ENCODE data around the gene SHMT2. TPM values are rescaled to one million over a fixed set of nuclear protein-coding genes. Genes with fewer than 3 reads are reported as not detected.
"Not testable (repeated sequence)": the region's sequence is repeated elsewhere in the genome, so short reads cannot be mapped to it uniquely, and the experiment has no call there.

SHMT2 gene
- total RNA-seq, 2 donors from 2014 or later, result 49.6 to 51.4 TPM

DNA sequence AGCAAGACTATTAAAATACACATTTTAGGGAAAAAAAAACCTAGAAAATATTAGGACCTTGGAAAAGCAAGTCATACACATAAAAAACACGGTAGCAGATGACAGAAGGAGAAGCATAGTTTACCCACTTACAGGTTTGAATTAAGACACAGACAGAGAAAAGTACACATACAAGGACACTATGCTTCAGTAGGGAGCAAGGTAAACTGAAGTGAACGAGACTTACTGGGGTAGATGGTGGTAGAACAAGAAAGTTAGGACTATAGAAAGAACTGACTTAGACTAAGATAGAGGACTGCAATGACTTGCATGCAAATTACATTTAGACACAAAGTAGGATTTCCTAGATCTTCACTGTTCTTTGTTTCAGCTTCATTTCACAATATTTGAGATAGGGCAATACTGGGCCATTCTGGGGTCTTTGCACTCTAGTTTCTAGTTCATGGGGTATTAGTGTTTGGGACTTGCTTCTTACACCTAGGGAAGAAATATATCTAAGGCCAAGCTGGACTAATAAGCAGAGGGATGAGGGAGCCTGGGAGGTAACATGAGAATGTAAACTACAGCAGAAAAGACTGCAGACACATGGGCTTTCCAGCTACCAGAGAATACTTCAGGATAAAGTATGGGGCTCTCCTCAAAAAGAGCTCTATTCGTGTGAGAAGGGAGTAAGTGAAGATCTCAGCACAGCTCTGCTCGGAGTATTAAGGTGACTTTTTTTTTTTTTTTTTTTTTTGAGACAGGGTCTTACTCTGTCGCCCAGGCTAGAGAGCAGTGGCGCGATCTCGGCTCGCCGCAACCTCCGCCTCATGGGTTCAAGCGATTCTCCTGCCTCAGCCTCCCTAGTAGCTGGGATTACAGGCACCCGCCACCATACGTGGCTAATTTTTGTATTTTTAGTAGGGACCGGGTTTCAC lies 49.2 kb downstream of the SHMT2 start:
- WGBS, result 85% methylated on average over 15 of the region's 15 CpGs
- peak; percentile 91 for TF ChIP-seq POLR2AphosphoS5 (IDR thresholded peaks at IDR 0.05)
- TF ChIP-seq POLR2A (IDR thresholded peaks at IDR 0.05), result no peak
- Histone ChIP-seq H3K4me3 (no peak overlapping the region), H3K27ac (peak overlapping the region; percentile 71 to 82), H3K27me3 (replicated peaks; ENCODE audit: insufficient read depth) (no peaks in the 10 kb centered on the region), H3K36me3 (peaks cover 0 to 2% of the 10 kb centered on the region in 2 donors), H3K9me3 (no peaks in the 10 kb centered on the region), H3K4me1 (replicated peaks) (peaks cover 12% of the 10 kb centered on the region)
- DNase-seq (ENCODE audit: low spot score), result peak; percentile 33
- intact Hi-C loops (cut with DNase I), result no loop called here

GRCh38 chr12:57280211-57281062 lies 50.9 kb downstream of the SHMT2 start:
- Histone ChIP-seq H3K4me3 (no peak overlapping the region), H3K27ac (peak overlapping the region; percentile 38 to 82), H3K36me3 (peaks cover 0 to 2% of the 10 kb centered on the region in 2 donors), H3K4me1 (replicated peaks) (peaks cover 12% of the 10 kb centered on the region), H3K27me3 (replicated peaks; ENCODE audit: insufficient read depth) (no peaks in the 10 kb centered on the region), H3K9me3 (no peaks in the 10 kb centered on the region)
- DNase-seq (ENCODE audit: low spot score), result peak; percentile 56
- peak; percentile 62 for TF ChIP-seq POLR2AphosphoS5 (IDR thresholded peaks at IDR 0.05)
- TF ChIP-seq CTCF (IDR thresholded peaks at IDR 0.05), result no peak
- peak; percentile 11 for TF ChIP-seq POLR2A (IDR thresholded peaks at IDR 0.05)
- WGBS, result 51% methylated on average over 9 of the region's 9 CpGs
- intact Hi-C loops (cut with DNase I), result no loop called here

DNA sequence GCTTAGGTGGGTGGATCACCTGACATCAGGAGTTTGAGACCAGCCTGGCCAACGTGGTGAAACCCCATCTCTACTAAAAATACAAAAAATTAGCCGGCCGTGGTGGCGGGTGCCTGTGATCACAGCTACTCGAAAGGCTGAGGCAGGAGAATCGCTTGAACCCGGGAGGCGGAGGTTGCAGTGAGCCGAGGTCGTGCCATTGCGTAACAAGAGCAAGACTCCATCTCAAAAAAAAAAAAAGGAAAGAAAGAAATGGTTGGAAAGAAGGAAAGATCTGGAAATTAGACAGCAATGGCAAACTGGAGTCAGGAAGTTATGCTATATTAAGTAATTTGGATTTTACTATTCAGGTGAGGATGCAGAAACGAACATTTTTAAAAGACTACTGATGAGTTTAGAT lies 52.6 kb downstream of the SHMT2 start:
- H3K36me3 ChIP-seq; intact Hi-C loops (cut with DNase I); H3K27me3 ChIP-seq (replicated peaks; ENCODE audit: insufficient read depth); H3K9me3 ChIP-seq; H3K4me3 ChIP-seq; DNase-seq (ENCODE audit: low spot score): not testable (repeated sequence)
- 91% methylated on average over 12 of the region's 12 CpGs for WGBS
- peak overlapping the region in 1 of 2 donors; percentile 82 for H3K27ac ChIP-seq
- H3K4me1 ChIP-seq (replicated peaks), result peaks cover 12% of the 10 kb centered on the region

MicroRNAs within 50 kb of the gene (microRNA counts, 767-probe panel; counts per million panel counts)
- microRNA hsa-miR-1228-3p, result 0 to 431 counts per million in 2 donors

Small RNA genes within 50 kb of the gene (microRNA-seq; reads per million reads assigned to microRNA genes)
- not detected for gene MIR1228

Small RNA genes within 50 kb of the gene (small RNA-seq; reads per million reads assigned to genes)
- 0.10 to 0.19 reads per million in 2 donors for gene MIR1228

Other genes with a start within 250 kb of the SHMT2 start
- 10 to 100 TPM in 1 of 2 donors, 1 to 10 TPM in 1; 5.8 to 15.6 TPM for gene ZBTB39, start 223.2 kb upstream of the SHMT2 start, total RNA-seq
- gene TAC3, start 213.2 kb upstream of the SHMT2 start, total RNA-seq, result not detected
- gene MYO1A, start 179.6 kb upstream of the SHMT2 start, total RNA-seq, result under 1 TPM; 0.09 to 0.74 TPM
- gene NEMP1, start 150.9 kb upstream of the SHMT2 start, total RNA-seq, result 10 to 100 TPM; 10.8 to 13.0 TPM
- 10 to 100 TPM; 19.0 to 65.5 TPM for gene NAB2, start 140.6 kb upstream of the SHMT2 start, total RNA-seq
- gene STAT6, start 118.3 kb upstream of the SHMT2 start, total RNA-seq, result 100 to 1,000 TPM; 124 to 237 TPM
- 100 to 1,000 TPM in 1 of 2 donors, 10 to 100 TPM in 1; 53.5 to 198 TPM for gene LRP1, start 101.2 kb upstream of the SHMT2 start, total RNA-seq
- not detected for gene LRP1-AS, start 82.1 kb upstream of the SHMT2 start, total RNA-seq
- gene NXPH4, start 12.9 kb upstream of the SHMT2 start, total RNA-seq, result 10 to 100 TPM; 10.2 to 18.1 TPM
- 10 to 100 TPM in 1 of 2 donors, 1 to 10 TPM in 1; 4.8 to 20.9 TPM for gene STAC3, start 21.5 kb downstream of the SHMT2 start, total RNA-seq
- 10 to 100 TPM; 38.7 to 80.9 TPM for gene R3HDM2, start 201.3 kb downstream of the SHMT2 start, total RNA-seq
- gene INHBC, start 205.1 kb downstream of the SHMT2 start, total RNA-seq, result under 1 TPM; 0.46 to 0.57 TPM
- gene INHBE, start 225.6 kb downstream of the SHMT2 start, total RNA-seq, result not detected
- 10 to 100 TPM in 1 of 2 donors, 1 to 10 TPM in 1; 1.7 to 11.5 TPM for gene GLI1, start 230.1 kb downstream of the SHMT2 start, total RNA-seq

Data from prostate gland (tissue), 2 donors.